T-cell (primary cell): ENCODE results near the gene SNAPC1. TPM values are rescaled to one million over a fixed set of nuclear protein-coding genes. Genes with fewer than 3 reads are reported as not detected.
"Not testable (repeated sequence)": the region's sequence is repeated elsewhere in the genome, so short reads cannot be mapped to it uniquely, and the experiment has no call there.

Experiments
- ATAC-seq, 4 experiments: fragments of 200-7000 bp in 3 of 4; fragments of 150-1000 bp in 1 of 4; cut with Tn5 transposase; replicated peaks in 1 of 4; 1 replicate in 3 of 4; 2 replicates in 1 of 4; pipeline ENCODE4 v1.10.0; 2021; ENCODE audit warnings: moderate library complexity in 3 of 4, mild to moderate bottlenecking in 2 of 4, moderate number of reproducible peaks in 1 of 4
- CTCF ChIA-PET, 2 donors: fragments of 300-600 bp; sonication (Branson Sonifier 250); formaldehyde crosslinking; loops; one replicate each; lab custom pipeline; 2022; ENCODE audit warnings: antibody characterized with exemption in 2 of 2; lab: Charles Lee
- POLR2A ChIA-PET, 2 donors: fragments of 300-600 bp; sonication (Branson Sonifier 250); formaldehyde crosslinking; loops; one replicate each; lab custom pipeline; 2022; ENCODE audit warnings: antibody characterized with exemption in 2 of 2; lab: Charles Lee
- DNase-seq, 35 experiments: peaks; one replicate each; pipeline versions ENCODE4 v3.0.0 to v3.0.0-alpha.2; 2013 to 2023
- H3K27ac ChIP-seq: one replicate; pipeline ENCODE4 v1.5.1; 2013; ENCODE audit warnings: low read length
- H3K27me3 ChIP-seq, 2 experiments: replicated peaks in 1 of 2; 1 replicate in 1 of 2; 2 replicates in 1 of 2; pipeline versions ENCODE4 v1.6.1 to v1.7.0; 2013; ENCODE audit warnings: low read length in 1 of 2, mixed read lengths in 1 of 2; ENCODE audit not compliant: control insufficient read depth in 2 of 2, insufficient read depth in 2 of 2; ENCODE audit errors: extremely low read depth in 1 of 2
- H3K36me3 ChIP-seq, 2 donors: 1 replicate in 1 of 2; 2 replicates in 1 of 2; pipeline versions ENCODE4 v1.6.1 to v1.7.0; 2013; ENCODE audit warnings: low read length in 1 of 2; ENCODE audit not compliant: control insufficient read depth in 2 of 2, insufficient read depth in 1 of 2; ENCODE audit errors: extremely low read depth in 1 of 2
- H3K4me1 ChIP-seq, 2 experiments: 1 replicate in 1 of 2; 2 replicates in 1 of 2; pipeline versions ENCODE4 v1.6.1 to v1.7.0; 2013; ENCODE audit warnings: low read length in 2 of 2, mixed read lengths in 1 of 2; ENCODE audit not compliant: insufficient read depth in 2 of 2, control insufficient read depth in 1 of 2; ENCODE audit errors: extremely low read depth in 1 of 2
- H3K4me3 ChIP-seq, 2 donors: 1 replicate in 1 of 2; 2 replicates in 1 of 2; pipeline versions ENCODE4 v1.5.1 to v1.7.0; 2013; ENCODE audit warnings: mild to moderate bottlenecking in 2 of 2, low read length in 1 of 2, moderate library complexity in 1 of 2; ENCODE audit not compliant: control insufficient read depth in 1 of 2; ENCODE audit errors: extremely low read depth in 1 of 2
- H3K9me3 ChIP-seq: 2 replicates; pipeline ENCODE4 v1.7.0; 2013
- H3K27ac Mint-ChIP-seq, 2 donors: one replicate each; pipeline ENCODE4 v1.8.0; 2020 to 2021; ENCODE audit warnings: mild to moderate bottlenecking in 2 of 2, mixed read lengths in 2 of 2
- H3K27me3 Mint-ChIP-seq, 2 donors: one replicate each; pipeline ENCODE4 v1.8.0; 2021 to 2022; ENCODE audit warnings: mixed read lengths in 2 of 2
- H3K36me3 Mint-ChIP-seq: one replicate; pipeline ENCODE4 v1.8.0; 2021; ENCODE audit warnings: mixed read lengths
- H3K4me1 Mint-ChIP-seq, 3 donors: one replicate each; pipeline ENCODE4 v1.8.0; 2020 to 2022; ENCODE audit warnings: mixed read lengths in 3 of 3, mild to moderate bottlenecking in 1 of 3
- H3K4me3 Mint-ChIP-seq, 3 donors: one replicate each; pipeline ENCODE4 v1.8.0; 2020 to 2022; ENCODE audit warnings: mild to moderate bottlenecking in 3 of 3, mixed read lengths in 3 of 3, moderate library complexity in 3 of 3
- H3K9me3 Mint-ChIP-seq, 3 donors: one replicate each; pipeline ENCODE4 v1.8.0; 2020 to 2022; ENCODE audit warnings: mixed read lengths in 3 of 3
- WGBS: methylation state at CpG from one replicate; pipeline ENCODE4 v1.1.5; 2013; ENCODE audit warnings: missing lambda C conversion rate; ENCODE audit not compliant: insufficient coverage; 5-methylcytosine and 5-hydroxymethylcytosine counted together
- total RNA-seq, 35 experiments: library from RNA in 6 of 35; stranded (reverse) in 6 of 35; fragments of 120-200 nt in 1 of 35; gene quantifications; one replicate each; pipeline versions ENCODE4 v1.2.1 to v1.2.4 and lab custom pipeline; 2013 to 2026

SNAPC1 gene
- total RNA-seq, 5 donors from 2014 or later (not counting 1 experiment from before 2014, with no cell fraction given): 2.8 to 6.4 (median 4.0) TPM

GRCh38 chr14:61746346-61746745 lies 15.9 kb upstream of the SNAPC1 start:
- ChIA-PET CTCF (interaction anchor here (0.6 to 1.0 kb wide), 10 partner anchors 12 to 1675 kb away, joined by 3 to 5 read pairs (median 4); no protein-coding TSS in a partner anchor), POLR2A (interaction anchor here (0.6 to 2.4 kb wide), 3 partner anchors 12 to 343 kb away, joined by 4 to 12 read pairs (median 4); partner anchors contain the start of gene SNAPC1 (in 1 of the 2))
- not testable (repeated sequence) for H3K27me3 Mint-ChIP-seq, H3K9me3 Mint-ChIP-seq, ATAC-seq, DNase-seq, H3K27me3 ChIP-seq, H3K4me3 ChIP-seq, H3K27ac ChIP-seq, H3K4me3 Mint-ChIP-seq, H3K4me1 ChIP-seq, H3K9me3 ChIP-seq
- WGBS: no CpG with 5 or more reads among the region's 3 CpGs
- Mint-ChIP-seq H3K27ac (peak overlapping the region in 1 of 2 donors; percentile 34), H3K4me1 (peaks cover 8 to 14% (median 9%) of the 10 kb centered on the region in 3 donors), H3K36me3 (peaks cover 19% of the 10 kb centered on the region)
- peaks cover 0 to 42% of the 10 kb centered on the region in 2 donors for H3K36me3 ChIP-seq

- Histone ChIP-seq H3K4me1 (peaks cover 0 to 3% of the 10 kb centered on the region in 2 experiments), H3K27ac (no peak overlapping the region), H3K27me3 (no peaks in the 10 kb centered on the region), H3K36me3 (peaks cover 0 to 37% of the 10 kb centered on the region in 2 donors), H3K4me3 (no peak overlapping the region), H3K9me3 (no peaks in the 10 kb centered on the region)
- no peak for DNase-seq
- peak overlapping the region in 1 of 2 donors; percentile 44 for H3K27ac Mint-ChIP-seq
- ChIA-PET POLR2A (interaction anchor here (0.6 to 2.4 kb wide), 4 partner anchors 13 to 416 kb away, joined by 3 to 12 read pairs (median 4); partner anchors contain the start of gene SNAPC1 (in 1 of the 2)), CTCF (interaction anchor here in 1 of 2 donors (0.7 kb wide), 1 partner anchor 72 kb away, joined by 4 read pairs; no protein-coding TSS in a partner anchor)
- peaks cover 16% of the 10 kb centered on the region for H3K36me3 Mint-ChIP-seq
- H3K4me3 Mint-ChIP-seq: no peak overlapping the region
- H3K4me1 Mint-ChIP-seq: peaks cover 8 to 17% (median 11%) of the 10 kb centered on the region in 3 donors
- no peaks in the 10 kb centered on the region for H3K27me3 Mint-ChIP-seq
- ATAC-seq: no peak
- no peaks in the 10 kb centered on the region for H3K9me3 Mint-ChIP-seq
Measured at GRCh38 chr14:61746881-61747280, 15.3 kb upstream of the SNAPC1 start.

GRCh38 chr14:61747342-61747741 lies 14.9 kb upstream of the SNAPC1 start:
- peaks cover 16% of the 10 kb centered on the region for H3K36me3 Mint-ChIP-seq
- POLR2A ChIA-PET: interaction anchor here (0.7 to 2.4 kb wide), 3 partner anchors 14 to 417 kb away, joined by 3 to 12 read pairs (median 4); partner anchors contain the start of gene SNAPC1 (in 1 of the 2)

DNA sequence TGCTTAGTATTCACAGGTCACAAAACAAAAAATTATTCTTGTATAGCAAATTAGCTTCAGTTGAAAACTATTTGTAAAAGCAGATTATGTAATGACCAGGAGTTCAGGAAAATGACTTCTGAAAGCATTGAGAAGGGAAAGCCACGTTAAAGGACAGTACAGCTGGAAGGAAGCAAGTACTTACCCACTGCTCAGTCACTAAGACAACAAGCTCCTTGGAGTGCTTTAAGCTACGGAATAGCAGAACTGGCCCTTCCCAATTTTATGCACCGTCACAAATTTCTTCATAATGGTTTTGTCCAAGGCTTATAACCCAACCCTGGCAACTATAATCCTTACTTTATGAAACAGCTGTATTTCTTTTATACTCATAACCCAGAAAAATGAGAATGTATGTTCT lies 13.0 kb upstream of the SNAPC1 start:
- ATAC-seq: no peak
- H3K27me3 Mint-ChIP-seq: no peaks in the 10 kb centered on the region
- POLR2A ChIA-PET: interaction anchor here (0.5 to 2.7 kb wide), 10 partner anchors 8 to 309 kb away, joined by 3 to 20 read pairs (median 3); partner anchors contain the start of gene SNAPC1 (in 2 of the 2)
- Histone ChIP-seq H3K4me3 (no peak overlapping the region), H3K4me1 (peaks cover 0 to 3% of the 10 kb centered on the region in 2 experiments), H3K36me3 (peaks cover 0 to 19% of the 10 kb centered on the region in 2 donors), H3K27ac (no peak overlapping the region), H3K27me3 (no peaks in the 10 kb centered on the region), H3K9me3 (no peaks in the 10 kb centered on the region)
- H3K36me3 Mint-ChIP-seq: peaks cover 16% of the 10 kb centered on the region
- no peak overlapping the region for H3K4me3 Mint-ChIP-seq
- CTCF ChIA-PET: interaction anchor here in 1 of 2 donors (0.6 to 2.0 kb wide), 6 partner anchors 10 to 277 kb away, joined by 3 to 9 read pairs (median 5); partner anchors contain the start of genes HIF1A and SNAPC1
- DNase-seq: no peak
- no peaks in the 10 kb centered on the region for H3K9me3 Mint-ChIP-seq
- no peak overlapping the region for H3K27ac Mint-ChIP-seq
- 100% methylated on average over 1 of the region's 3 CpGs for WGBS
- peaks cover 8 to 20% (median 11%) of the 10 kb centered on the region in 3 donors for H3K4me1 Mint-ChIP-seq

More at GRCh38 chr14:61747342-61747741, 14.9 kb upstream of the SNAPC1 start:
- peaks cover 0 to 3% of the 10 kb centered on the region in 2 experiments for H3K4me1 ChIP-seq
- WGBS: no CpG with 5 or more reads among the region's 3 CpGs
- H3K36me3 ChIP-seq: peaks cover 0 to 32% of the 10 kb centered on the region in 2 donors
- CTCF ChIA-PET: no interaction called here
- H3K4me3 ChIP-seq: no peak overlapping the region
- H3K27me3 Mint-ChIP-seq: no peaks in the 10 kb centered on the region
- no peak for DNase-seq
- H3K9me3 ChIP-seq: no peaks in the 10 kb centered on the region
- ATAC-seq: no peak
- no peak overlapping the region for H3K4me3 Mint-ChIP-seq
- no peaks in the 10 kb centered on the region for H3K9me3 Mint-ChIP-seq
- H3K4me1 Mint-ChIP-seq: peaks cover 8 to 19% (median 11%) of the 10 kb centered on the region in 3 donors
- no peak overlapping the region for H3K27ac ChIP-seq
- H3K27ac Mint-ChIP-seq: peak overlapping the region in 1 of 2 donors; percentile 44
- no peaks in the 10 kb centered on the region for H3K27me3 ChIP-seq

DNA sequence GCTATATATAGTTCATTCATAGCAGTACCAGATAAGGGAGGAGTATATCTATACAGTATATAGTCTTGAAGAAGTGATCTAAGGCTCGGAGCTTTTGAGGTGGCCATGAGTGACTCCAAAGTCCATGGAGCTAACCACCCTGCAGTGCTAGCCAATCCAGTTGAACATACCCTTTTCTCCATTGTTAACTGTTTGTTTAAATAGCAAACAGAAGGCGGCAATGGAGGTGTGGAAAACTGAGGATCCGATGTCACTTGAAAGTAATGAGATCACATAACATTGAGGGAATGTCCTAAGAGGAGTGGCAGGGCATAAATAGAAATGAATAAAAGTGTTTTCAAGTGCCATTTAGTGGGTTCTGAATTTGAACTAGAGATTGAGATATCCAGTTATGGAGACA lies 12.4 kb upstream of the SNAPC1 start:
- H3K4me3 Mint-ChIP-seq: peak overlapping the region in 1 of 3 donors; percentile 17
- Histone ChIP-seq H3K27ac (no peak overlapping the region), H3K4me3 (no peak overlapping the region), H3K36me3 (peaks cover 0 to 14% of the 10 kb centered on the region in 2 donors), H3K9me3 (no peaks in the 10 kb centered on the region), H3K4me1 (peaks cover 0 to 3% of the 10 kb centered on the region in 2 experiments), H3K27me3 (no peaks in the 10 kb centered on the region)
- ChIA-PET POLR2A (interaction anchor here (0.7 to 2.7 kb wide), 6 partner anchors 8 to 15 kb away, joined by 3 to 20 read pairs (median 3); partner anchors contain the start of gene SNAPC1 (in 2 of the 2)), CTCF (interaction anchor here in 1 of 2 donors (0.6 to 2.0 kb wide), 6 partner anchors 11 to 278 kb away, joined by 3 to 9 read pairs (median 5); partner anchors contain the start of genes HIF1A and SNAPC1)
- H3K27me3 Mint-ChIP-seq: no peaks in the 10 kb centered on the region
- ATAC-seq: no peak
- peaks cover 16% of the 10 kb centered on the region for H3K36me3 Mint-ChIP-seq
- H3K27ac Mint-ChIP-seq: peak overlapping the region in 1 of 2 donors; percentile 1
- H3K4me1 Mint-ChIP-seq: peaks cover 8 to 20% (median 11%) of the 10 kb centered on the region in 3 donors
- H3K9me3 Mint-ChIP-seq: no peaks in the 10 kb centered on the region
- 92% methylated on average over 2 of the region's 3 CpGs for WGBS
- no peak for DNase-seq

DNA sequence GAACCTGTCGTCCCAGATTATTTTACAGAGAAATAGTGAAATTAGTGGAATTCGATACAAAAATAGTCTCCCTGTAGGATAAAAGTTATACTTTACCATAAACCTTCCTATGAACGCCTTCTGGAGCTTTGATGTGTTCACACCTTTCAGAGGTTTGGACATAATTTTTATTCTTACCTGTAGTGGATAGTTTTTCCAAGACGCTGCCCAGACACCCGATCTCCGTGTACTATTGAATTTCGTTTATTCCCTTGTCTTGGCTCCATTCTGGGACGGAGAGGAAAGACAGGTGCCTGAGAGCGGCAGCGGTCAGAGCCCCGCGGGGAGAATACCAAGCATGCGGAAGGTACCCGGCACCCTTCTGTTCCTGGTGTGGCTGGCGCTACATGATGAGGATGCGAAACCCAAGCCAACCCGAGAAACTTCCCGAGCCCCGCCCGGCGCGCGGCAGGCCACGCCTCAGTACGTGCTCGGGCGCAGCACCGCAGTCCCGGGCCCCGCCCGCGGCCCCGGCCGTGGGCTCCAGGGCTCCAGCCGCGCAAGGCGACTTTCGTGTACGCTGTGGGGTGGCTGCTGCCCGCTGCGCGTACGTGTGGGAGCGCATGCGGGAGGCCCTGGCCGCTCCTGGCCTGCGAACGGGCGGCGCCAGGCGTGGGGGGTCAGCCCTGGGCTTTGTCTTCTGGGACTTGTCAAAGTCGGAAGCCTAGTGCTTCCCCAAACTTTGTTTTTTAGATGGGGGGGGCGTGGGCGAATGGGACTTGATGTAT lies 11.3 kb upstream of the SNAPC1 start:
- Histone ChIP-seq H3K27ac (no peak overlapping the region), H3K27me3 (no peaks in the 10 kb centered on the region), H3K4me1 (peaks cover 0 to 3% of the 10 kb centered on the region in 2 experiments), H3K36me3 (peaks cover 0 to 8% of the 10 kb centered on the region in 2 donors), H3K9me3 (no peaks in the 10 kb centered on the region), H3K4me3 (peak overlapping the region; percentile 40 to 49)
- DNase-seq (peak; percentile 39 to 87 (median 65)), ATAC-seq (peak; percentile 90 to 99 (median 98))
- Mint-ChIP-seq H3K4me3 (peak overlapping the region; percentile 81 to 85 (median 84)), H3K27ac (peak overlapping the region; percentile 76), H3K9me3 (no peaks in the 10 kb centered on the region), H3K36me3 (peaks cover 6% of the 10 kb centered on the region), H3K27me3 (no peaks in the 10 kb centered on the region), H3K4me1 (peaks cover 8 to 20% (median 11%) of the 10 kb centered on the region in 3 donors)
- POLR2A ChIA-PET: interaction anchor here in 1 of 2 donors (1.1 to 2.7 kb wide), 2 partner anchors 11 kb away, joined by 3 to 20 read pairs; partner anchors contain the start of gene SNAPC1
- CTCF ChIA-PET: interaction anchor here in 1 of 2 donors (1.2 kb wide), 1 partner anchor 11 kb away, joined by 9 read pairs; the partner anchor contains the start of gene SNAPC1
- under 1% methylated on average over 49 of the region's 54 CpGs for WGBS
